ENCODE results near the gene TMEM40. TPM values are rescaled to one million over a fixed set of nuclear protein-coding genes. Genes with fewer than 3 reads are reported as not detected.

The TMEM40 gene
- total RNA-seq, 6 experiments from 2014 or later: 0.35 to 1.1 (median 0.51) TPM; not detected in 3

- peaks cover 0 to 10% (median 0%) of the 10 kb centered on the region in 4 donors for H3K4me1 ChIP-seq
- no peak for DNase-seq
- TF ChIP-seq CTCF (IDR thresholded peaks at IDR 0.05) (no peak), POLR2A (IDR thresholded peaks at IDR 0.05) (no peak)
- no peaks in the 10 kb centered on the region for H3K36me3 ChIP-seq
- no peaks in the 10 kb centered on the region for H3K9me3 ChIP-seq
- no peaks in the 10 kb centered on the region for H3K27me3 ChIP-seq
- no peak overlapping the region for H3K27ac ChIP-seq
- WGBS (ENCODE audit: insufficient coverage, low coverage, low lambda C conversion rate, missing lambda C conversion rate): 62% methylated on average over 11 of the region's 17 CpGs
- no peak overlapping the region for H3K4me3 ChIP-seq
- no peak for ATAC-seq
- intact Hi-C loops (cut with DNase I): no loop called here
Observed at GRCh38 chr3:12797124-12797891, 38.2 kb upstream of the TMEM40 start.

- Histone ChIP-seq H3K36me3 (no peaks in the 10 kb centered on the region), H3K27me3 (no peaks in the 10 kb centered on the region), H3K4me1 (peaks cover 0 to 10% (median 0%) of the 10 kb centered on the region in 4 donors), H3K4me3 (peak within 1 kb of the TSS; percentile 35 to 58 (median 51)), H3K9me3 (no peaks in the 10 kb centered on the region), H3K27ac (peak within 1 kb of the TSS in 1 of 3 donors; percentile 33)
- TF ChIP-seq POLR2A (IDR thresholded peaks at IDR 0.05): no peak
- no peak for TF ChIP-seq CTCF (IDR thresholded peaks at IDR 0.05)
- peak in 1 of 3 donors; percentile 32 for DNase-seq
- peak; percentile 45 to 55 (median 50) for ATAC-seq
- WGBS (ENCODE audit: insufficient coverage, low coverage, low lambda C conversion rate, missing lambda C conversion rate): 12% methylated on average over 20 of the region's 61 CpGs
- intact Hi-C loops (cut with DNase I): no loop called here
Observed at GRCh38 chr3:12796171-12797123, 37.4 kb upstream of the TMEM40 start, which contains the start of gene CAND2. Gene CAND2 (plus strand): TSS chr3:12796680. CDS start chr3:12796721, 41 bp downstream.

GRCh38 chr3:12793701-12794100 is 34.6 kb upstream of the TMEM40 start:
- 98% methylated on average over 4 of the region's 5 CpGs for WGBS (ENCODE audit: insufficient coverage, low coverage, low lambda C conversion rate, missing lambda C conversion rate)
- DNase-seq: no peak
- H3K4me1 ChIP-seq: no peaks in the 10 kb centered on the region

More at GRCh38 chr3:12793701-12794100, 34.6 kb upstream of the TMEM40 start:
- H3K4me3 ChIP-seq: no peak overlapping the region
- no peak overlapping the region for H3K27ac ChIP-seq
- H3K9me3 ChIP-seq: no peaks in the 10 kb centered on the region
- TF ChIP-seq POLR2A (IDR thresholded peaks at IDR 0.05) (no peak), CTCF (IDR thresholded peaks at IDR 0.05) (no peak)
- H3K36me3 ChIP-seq: no peaks in the 10 kb centered on the region
- ATAC-seq: no peak
- intact Hi-C loops (cut with DNase I): no loop called here
- no peaks in the 10 kb centered on the region for H3K27me3 ChIP-seq
